Mucosa of rectum (tissue), 2 donors: ENCODE measurements around the gene TMEM88.
A peak's percentile ranks its signal among the peaks of the same experiment; 100 is the strongest.

Experiments
- H3K27ac ChIP-seq, 2 donors: one replicate each; pipeline ENCODE4 v1.7.0; 2013; ENCODE audit warnings: inconsistent platforms in 2 of 2, low read depth in 2 of 2, low read length in 2 of 2
- H3K27me3 ChIP-seq, 2 donors: one replicate each; pipeline ENCODE4 v1.7.0; 2013; ENCODE audit warnings: low read length in 2 of 2; ENCODE audit not compliant: control insufficient read depth in 2 of 2, insufficient read depth in 2 of 2
- H3K36me3 ChIP-seq, 2 donors: one replicate each; pipeline ENCODE4 v1.7.0; 2013; ENCODE audit warnings: low read length in 2 of 2; ENCODE audit not compliant: control insufficient read depth in 2 of 2, insufficient read depth in 2 of 2
- H3K4me1 ChIP-seq, 2 donors: one replicate each; pipeline ENCODE4 v1.7.0; 2013; ENCODE audit warnings: low read length in 2 of 2, mild to moderate bottlenecking in 1 of 2; ENCODE audit not compliant: control insufficient read depth in 2 of 2, insufficient read depth in 2 of 2
- H3K4me3 ChIP-seq, 2 donors: one replicate each; pipeline ENCODE4 v1.7.0; 2013; ENCODE audit warnings: low read length in 2 of 2
- H3K9ac ChIP-seq, 2 donors: one replicate each; pipeline ENCODE4 v1.7.0; 2013; ENCODE audit warnings: low read length in 2 of 2, low read depth in 1 of 2, mild to moderate bottlenecking in 1 of 2
- H3K9me3 ChIP-seq, 2 donors: one replicate each; pipeline ENCODE4 v1.7.0; 2013; ENCODE audit warnings: low read length in 2 of 2; ENCODE audit not compliant: control insufficient read depth in 2 of 2
- donor health status: healthy.
- donor health status: Normal muscosa, but diverticular disease.

TMEM88 gene

DNA sequence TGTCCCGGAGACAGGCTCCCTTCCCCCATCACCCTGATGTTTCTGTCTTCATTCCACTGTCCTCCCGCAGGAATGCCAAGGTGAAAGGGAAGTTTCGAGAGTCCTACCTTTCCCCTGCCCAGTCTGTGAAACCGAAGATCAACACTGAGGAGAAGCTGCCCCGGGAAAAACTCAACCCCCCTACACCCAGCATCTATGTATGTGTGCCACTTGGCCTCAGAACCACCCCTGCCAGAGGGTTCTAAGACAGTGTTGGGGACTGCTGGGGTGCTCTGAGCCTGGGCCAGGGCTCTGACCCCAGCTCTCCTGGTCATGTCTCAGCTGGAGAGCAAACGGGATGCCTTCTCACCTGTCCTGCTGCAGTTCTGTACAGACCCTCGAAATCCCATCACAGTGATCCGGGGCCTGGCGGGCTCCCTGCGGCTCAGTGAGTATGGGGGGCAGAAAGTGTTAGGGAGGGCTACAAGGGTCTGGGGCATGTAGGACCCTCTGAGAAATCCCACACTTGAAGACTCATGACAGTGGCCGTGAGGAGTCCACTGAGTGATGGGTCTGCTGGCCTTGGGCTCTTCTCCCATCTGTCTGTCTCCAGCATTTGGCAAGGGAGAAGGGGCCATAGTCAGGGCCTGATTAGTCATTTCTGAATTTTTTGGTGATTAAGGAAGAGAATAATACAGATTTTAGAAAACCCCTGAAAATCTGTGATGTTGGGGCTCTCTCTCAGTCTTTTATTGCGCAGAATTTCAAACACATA lies 4.9 kb upstream of the TMEM88 start:
- H3K27ac ChIP-seq: no peak overlapping the region
- H3K9ac ChIP-seq: no peak overlapping the region
- no peak overlapping the region for H3K4me3 ChIP-seq
- no peaks in the 10 kb centered on the region for H3K9me3 ChIP-seq
- H3K27me3 ChIP-seq: no peaks in the 10 kb centered on the region
- H3K36me3 ChIP-seq: peaks cover 54 to 57% of the 10 kb centered on the region in 2 donors
- H3K4me1 ChIP-seq: peaks cover 17% of the 10 kb centered on the region in 2 donors

DNA sequence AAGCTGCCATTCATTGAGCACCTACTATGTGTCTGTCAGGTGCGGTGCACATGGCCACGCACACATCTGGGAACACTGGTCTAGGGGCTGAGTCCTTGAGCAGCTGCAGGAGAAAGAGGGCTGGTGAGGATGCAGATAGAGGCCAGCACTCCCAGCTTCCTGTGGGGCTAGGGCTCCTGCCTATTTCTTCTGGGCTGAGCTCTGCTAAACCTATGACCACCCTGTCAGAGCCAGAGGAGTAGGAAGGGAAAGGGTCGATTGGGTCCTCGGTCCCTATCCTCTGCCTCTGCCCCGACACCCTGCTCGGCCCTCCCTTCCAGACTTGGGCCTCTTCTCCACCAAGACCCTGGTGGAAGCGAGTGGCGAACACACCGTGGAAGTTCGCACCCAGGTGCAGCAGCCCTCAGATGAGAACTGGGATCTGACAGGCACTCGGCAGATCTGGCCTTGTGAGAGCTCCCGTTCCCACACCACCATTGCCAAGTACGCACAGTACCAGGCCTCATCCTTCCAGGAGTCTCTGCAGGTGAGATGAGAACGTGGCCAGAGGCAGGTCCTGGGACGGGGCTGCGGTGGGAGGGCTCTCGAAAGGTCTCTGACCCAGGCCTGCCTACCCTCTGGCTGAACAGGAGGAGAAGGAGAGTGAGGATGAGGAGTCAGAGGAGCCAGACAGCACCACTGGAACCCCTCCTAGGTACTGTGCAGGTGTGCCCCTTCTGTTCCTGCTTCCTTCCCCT lies 4.0 kb upstream of the TMEM88 start:
- peak overlapping the region in 1 of 2 donors; percentile 3 for H3K27ac ChIP-seq
- no peaks in the 10 kb centered on the region for H3K27me3 ChIP-seq
- H3K36me3 ChIP-seq: peaks cover 47 to 53% of the 10 kb centered on the region in 2 donors
- peaks cover 17 to 18% of the 10 kb centered on the region in 2 donors for H3K4me1 ChIP-seq
- peak overlapping the region in 1 of 2 donors; percentile 38 for H3K4me3 ChIP-seq
- H3K9ac ChIP-seq: peak overlapping the region in 1 of 2 donors; percentile 21
- no peaks in the 10 kb centered on the region for H3K9me3 ChIP-seq

DNA sequence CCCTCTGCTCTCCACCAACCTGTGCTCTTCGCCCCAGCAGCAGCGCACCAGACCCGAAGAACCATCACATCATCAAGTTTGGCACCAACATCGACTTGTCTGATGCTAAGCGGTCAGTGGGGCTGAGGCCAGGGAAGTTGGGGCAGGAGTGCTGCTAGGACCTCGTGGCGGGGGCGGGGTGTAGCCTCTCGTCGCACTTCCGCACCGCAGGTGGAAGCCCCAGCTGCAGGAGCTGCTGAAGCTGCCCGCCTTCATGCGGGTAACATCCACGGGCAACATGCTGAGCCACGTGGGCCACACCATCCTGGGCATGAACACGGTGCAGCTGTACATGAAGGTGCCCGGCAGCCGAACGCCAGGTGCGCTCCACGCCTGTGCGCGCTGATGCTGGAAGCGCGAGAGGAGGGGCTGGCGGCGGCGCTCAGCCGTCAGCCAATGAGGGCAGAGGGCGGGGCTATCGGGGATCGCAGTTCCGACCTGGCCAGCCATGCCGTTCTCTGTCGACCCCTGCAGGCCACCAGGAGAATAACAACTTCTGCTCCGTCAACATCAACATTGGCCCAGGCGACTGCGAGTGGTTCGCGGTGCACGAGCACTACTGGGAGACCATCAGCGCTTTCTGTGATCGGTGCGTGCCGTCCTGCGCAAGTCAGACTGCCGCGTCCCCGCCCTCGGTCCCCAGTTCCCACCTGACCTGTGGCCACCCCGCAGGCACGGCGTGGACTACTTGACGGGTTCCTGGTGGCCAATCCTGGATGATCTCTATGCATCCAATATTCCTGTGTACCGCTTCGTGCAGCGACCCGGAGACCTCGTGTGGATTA lies 3.2 kb upstream of the TMEM88 start:
- H3K27ac ChIP-seq: peak overlapping the region; percentile 23 to 62
- H3K9ac ChIP-seq: peak overlapping the region in 1 of 2 donors; percentile 21
- no peaks in the 10 kb centered on the region for H3K27me3 ChIP-seq
- H3K4me3 ChIP-seq: peak overlapping the region; percentile 38 to 46
- H3K4me1 ChIP-seq: peaks cover 23 to 26% of the 10 kb centered on the region in 2 donors
- peaks cover 41 to 46% of the 10 kb centered on the region in 2 donors for H3K36me3 ChIP-seq
- H3K9me3 ChIP-seq: no peaks in the 10 kb centered on the region

DNA sequence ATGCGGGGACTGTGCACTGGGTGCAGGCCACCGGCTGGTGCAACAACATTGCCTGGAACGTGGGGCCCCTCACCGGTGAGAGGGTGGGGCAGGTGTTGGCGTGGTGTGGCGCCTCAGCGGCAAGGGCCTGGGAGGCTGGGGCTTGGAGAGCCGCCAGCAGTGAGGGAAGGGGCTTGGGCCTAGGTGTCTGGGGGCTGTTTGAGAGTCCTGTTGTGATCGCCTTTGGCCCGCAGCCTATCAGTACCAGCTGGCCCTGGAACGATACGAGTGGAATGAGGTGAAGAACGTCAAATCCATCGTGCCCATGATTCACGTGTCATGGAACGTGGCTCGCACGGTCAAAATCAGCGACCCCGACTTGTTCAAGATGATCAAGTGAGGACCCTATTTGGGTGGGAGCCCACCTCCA lies 2.6 kb upstream of the TMEM88 start:
- H3K4me1 ChIP-seq: peaks cover 26 to 29% of the 10 kb centered on the region in 2 donors
- no peaks in the 10 kb centered on the region for H3K9me3 ChIP-seq
- no peaks in the 10 kb centered on the region for H3K27me3 ChIP-seq
- peak overlapping the region in 1 of 2 donors; percentile 43 for H3K27ac ChIP-seq
- H3K9ac ChIP-seq: no peak overlapping the region
- peaks cover 38 to 44% of the 10 kb centered on the region in 2 donors for H3K36me3 ChIP-seq
- peak overlapping the region in 1 of 2 donors; percentile 46 for H3K4me3 ChIP-seq

DNA sequence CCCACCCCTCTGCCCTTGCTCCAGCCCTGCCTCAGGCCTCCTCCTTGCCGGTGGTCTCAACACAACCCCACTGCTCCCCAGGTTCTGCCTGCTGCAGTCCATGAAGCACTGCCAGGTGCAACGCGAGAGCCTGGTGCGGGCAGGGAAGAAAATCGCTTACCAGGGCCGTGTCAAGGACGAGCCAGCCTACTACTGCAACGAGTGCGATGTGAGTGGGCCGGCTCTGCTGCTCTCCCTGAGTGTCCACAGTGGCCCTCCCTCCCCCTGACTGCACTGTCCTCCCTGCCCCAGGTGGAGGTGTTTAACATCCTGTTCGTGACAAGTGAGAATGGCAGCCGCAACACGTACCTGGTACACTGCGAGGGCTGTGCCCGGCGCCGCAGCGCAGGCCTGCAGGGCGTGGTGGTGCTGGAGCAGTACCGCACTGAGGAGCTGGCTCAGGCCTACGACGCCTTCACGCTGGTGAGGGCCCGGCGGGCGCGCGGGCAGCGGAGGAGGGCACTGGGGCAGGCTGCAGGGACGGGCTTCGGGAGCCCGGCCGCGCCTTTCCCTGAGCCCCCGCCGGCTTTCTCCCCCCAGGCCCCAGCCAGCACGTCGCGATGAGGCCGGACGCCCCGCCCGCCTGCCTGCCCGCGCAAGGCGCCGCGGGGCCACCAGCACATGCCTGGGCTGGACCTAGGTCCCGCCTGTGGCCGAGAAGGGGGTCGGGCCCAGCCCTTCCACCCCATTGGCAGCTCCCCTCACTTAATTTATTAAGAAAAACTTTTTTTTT lies 1.8 kb upstream of the TMEM88 start:
- Histone ChIP-seq H3K27ac (no peak overlapping the region), H3K4me1 (peaks cover 28 to 31% of the 10 kb centered on the region in 2 donors)

DNA sequence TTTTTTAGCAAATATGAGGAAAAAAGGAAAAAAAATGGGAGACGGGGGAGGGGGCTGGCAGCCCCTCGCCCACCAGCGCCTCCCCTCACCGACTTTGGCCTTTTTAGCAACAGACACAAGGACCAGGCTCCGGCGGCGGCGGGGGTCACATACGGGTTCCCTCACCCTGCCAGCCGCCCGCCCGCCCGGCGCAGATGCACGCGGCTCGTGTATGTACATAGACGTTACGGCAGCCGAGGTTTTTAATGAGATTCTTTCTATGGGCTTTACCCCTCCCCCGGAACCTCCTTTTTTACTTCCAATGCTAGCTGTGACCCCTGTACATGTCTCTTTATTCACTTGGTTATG lies 1.2 kb upstream of the TMEM88 start:
- H3K27ac ChIP-seq: no peak overlapping the region
- peaks cover 36 to 39% of the 10 kb centered on the region in 2 donors for H3K36me3 ChIP-seq
- no peaks in the 10 kb centered on the region for H3K27me3 ChIP-seq
- H3K4me3 ChIP-seq: no peak overlapping the region
- H3K4me1 ChIP-seq: peaks cover 33 to 37% of the 10 kb centered on the region in 2 donors
- no peak overlapping the region for H3K9ac ChIP-seq
- H3K9me3 ChIP-seq: no peaks in the 10 kb centered on the region

More for the DNA sequence above, 1.8 kb upstream of the TMEM88 start:
- Histone ChIP-seq H3K36me3 (peaks cover 38 to 41% of the 10 kb centered on the region in 2 donors), H3K27me3 (no peaks in the 10 kb centered on the region), H3K4me3 (no peak overlapping the region), H3K9me3 (no peaks in the 10 kb centered on the region), H3K9ac (no peak overlapping the region)

DNA sequence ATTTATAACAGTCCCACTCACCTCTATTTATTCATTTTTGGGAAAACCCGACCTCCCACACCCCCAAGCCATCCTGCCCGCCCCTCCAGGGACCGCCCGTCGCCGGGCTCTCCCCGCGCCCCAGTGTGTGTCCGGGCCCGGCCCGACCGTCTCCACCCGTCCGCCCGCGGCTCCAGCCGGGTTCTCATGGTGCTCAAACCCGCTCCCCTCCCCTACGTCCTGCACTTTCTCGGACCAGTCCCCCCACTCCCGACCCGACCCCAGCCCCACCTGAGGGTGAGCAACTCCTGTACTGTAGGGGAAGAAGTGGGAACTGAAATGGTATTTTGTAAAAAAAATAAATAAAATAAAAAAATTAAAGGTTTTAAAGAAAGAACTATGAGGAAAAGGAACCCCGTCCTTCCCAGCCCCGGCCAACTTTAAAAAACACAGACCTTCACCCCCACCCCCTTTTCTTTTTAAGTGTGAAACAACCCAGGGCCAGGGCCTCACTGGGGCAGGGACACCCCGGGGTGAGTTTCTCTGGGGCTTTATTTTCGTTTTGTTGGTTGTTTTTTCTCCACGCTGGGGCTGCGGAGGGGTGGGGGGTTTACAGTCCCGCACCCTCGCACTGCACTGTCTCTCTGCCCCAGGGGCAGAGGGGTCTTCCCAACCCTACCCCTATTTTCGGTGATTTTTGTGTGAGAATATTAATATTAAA lies 638 bp upstream of the TMEM88 start:
- Histone ChIP-seq H3K27ac (no peak overlapping the region), H3K4me1 (peaks cover 39 to 41% of the 10 kb centered on the region in 2 donors), H3K9ac (no peak overlapping the region), H3K36me3 (peaks cover 35% of the 10 kb centered on the region in 2 donors), H3K27me3 (no peaks in the 10 kb centered on the region), H3K9me3 (no peaks in the 10 kb centered on the region), H3K4me3 (no peak overlapping the region)

DNA sequence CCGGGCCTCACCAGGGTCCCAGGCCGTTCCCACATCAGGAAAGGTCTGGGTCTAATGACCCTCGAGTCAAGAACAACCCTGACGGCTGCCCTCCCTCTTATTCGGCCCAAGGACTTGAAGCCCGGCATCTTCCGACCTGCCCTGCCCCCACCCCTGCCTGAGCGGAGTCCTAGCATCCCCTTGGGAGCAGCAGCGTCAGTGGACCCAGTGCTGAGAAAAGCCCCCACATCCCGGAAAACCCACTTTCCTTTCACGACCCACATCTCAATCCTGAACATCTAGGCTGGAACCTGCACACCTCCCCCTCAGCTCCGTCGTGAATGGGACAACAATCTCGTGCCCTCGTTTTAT lies 769 bp downstream of the TMEM88 start:
- Histone ChIP-seq H3K4me1 (peaks cover 39 to 41% of the 10 kb centered on the region in 2 donors), H3K36me3 (peaks cover 20 to 23% of the 10 kb centered on the region in 2 donors), H3K4me3 (peak overlapping the region in 1 of 2 donors; percentile 33), H3K9ac (no peak overlapping the region), H3K27me3 (no peaks in the 10 kb centered on the region), H3K27ac (peak overlapping the region; percentile 52 to 87), H3K9me3 (no peaks in the 10 kb centered on the region)
